Stimulated activated CD4-positive, alpha-beta T cell treated with anti-CD3 and anti-CD28 coated beads, Interleukin-12 subunit alpha, Interleukin-12 subunit beta, amount 100 ng/mL, for 48 hours (primary cell): ENCODE results near the gene SGMS1.

Experiments
- DNase-seq, 3 donors: peaks; one replicate each; pipeline ENCODE4 v3.0.0-alpha.2; 2020; ENCODE audit warnings: low read depth in 2 of 3, low spot score in 1 of 3

SGMS1 gene

GRCh38 chr10:50402466-50402865, 221.3 kb downstream of the SGMS1 start:
- no peak for DNase-seq

GRCh38 chr10:50400694-50401093, 223.1 kb downstream of the SGMS1 start:
- DNase-seq = no peak

GRCh38 chr10:50398823-50399222, 224.9 kb downstream of the SGMS1 start:
- no peak for DNase-seq

GRCh38 chr10:50398381-50398780, 225.4 kb downstream of the SGMS1 start:
- no peak for DNase-seq

GRCh38 chr10:50397312-50398140, 226.2 kb downstream of the SGMS1 start:
- no peak for DNase-seq

GRCh38 chr10:50396491-50397311, 227.1 kb downstream of the SGMS1 start:
- peak in 2 of 3 donors; percentile 15 to 24 for DNase-seq

GRCh38 chr10:50395851-50396250, 227.9 kb downstream of the SGMS1 start:
- no peak for DNase-seq

- no peak for DNase-seq
These were observed 228.5 kb downstream of the SGMS1 start for GRCh38 chr10:50395271-50395670.

GRCh38 chr10:50394832-50395231, 228.9 kb downstream of the SGMS1 start:
- no peak for DNase-seq

- no peak for DNase-seq
These were observed 229.8 kb downstream of the SGMS1 start for GRCh38 chr10:50393784-50394467.

GRCh38 chr10:50392966-50393718, 230.6 kb downstream of the SGMS1 start:
- no peak for DNase-seq

GRCh38 chr10:50392426-50392825, 231.3 kb downstream of the SGMS1 start:
- no peak for DNase-seq

- no peak for DNase-seq
These were observed 233.5 kb downstream of the SGMS1 start for GRCh38 chr10:50390302-50390701.

GRCh38 chr10:50388181-50388580, 235.6 kb downstream of the SGMS1 start:
- DNase-seq = no peak

GRCh38 chr10:50387732-50388073, 236.1 kb downstream of the SGMS1 start:
- no peak for DNase-seq

- no peak for DNase-seq
These were observed 236.6 kb downstream of the SGMS1 start for GRCh38 chr10:50387007-50387731.

- no peak for DNase-seq
These were observed 238.1 kb downstream of the SGMS1 start for GRCh38 chr10:50385624-50386023.

- DNase-seq = no peak
These were observed 238.9 kb downstream of the SGMS1 start for GRCh38 chr10:50384898-50385297.

GRCh38 chr10:50384238-50384637, 239.5 kb downstream of the SGMS1 start:
- DNase-seq = no peak

- no peak for DNase-seq
These were observed 241.2 kb downstream of the SGMS1 start for GRCh38 chr10:50382576-50383023.
